Measurements from ENCODE around the gene LIN28B.

Gene LIN28B

DNA sequence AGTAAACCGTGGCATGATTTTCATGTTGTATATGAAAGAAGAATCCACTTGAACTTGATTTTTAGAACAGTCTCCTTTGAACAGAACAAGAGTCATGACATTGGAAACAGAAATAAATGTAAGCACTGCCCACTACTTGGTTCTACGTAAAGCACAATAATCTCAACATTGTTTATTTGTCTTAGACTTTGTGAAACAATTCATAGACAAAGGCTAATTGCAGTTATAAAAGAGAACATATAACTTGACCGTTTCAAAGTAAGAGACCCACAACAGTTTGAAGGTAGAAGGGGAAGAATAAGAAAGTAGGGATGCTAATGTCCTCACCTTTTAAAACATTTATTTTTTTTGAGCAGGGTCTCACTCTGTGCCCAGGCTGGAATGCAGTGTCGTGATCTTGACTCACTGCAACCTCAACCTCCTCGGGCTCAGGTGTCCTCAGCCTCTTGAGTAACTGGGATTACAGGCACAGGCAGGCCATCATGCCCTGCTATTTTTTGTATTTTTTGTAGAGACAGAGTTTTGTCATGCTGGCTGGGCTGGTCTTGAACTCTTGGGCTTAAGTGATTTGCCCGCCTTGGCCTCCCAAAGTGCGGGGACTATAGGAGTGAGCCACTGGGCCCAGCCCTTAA is 151.8 kb downstream of the LIN28B start:
- TF ChIP-seq CTCF (conservative IDR thresholded peaks at IDR 0.05; ENCODE audit: low read depth, low read length) = no peak
- H3K4me3 ChIP-seq (ENCODE audit: low read depth, low read length) = no peak overlapping the region
- DNase-seq (ENCODE audit: low read depth) = no peak

DNA sequence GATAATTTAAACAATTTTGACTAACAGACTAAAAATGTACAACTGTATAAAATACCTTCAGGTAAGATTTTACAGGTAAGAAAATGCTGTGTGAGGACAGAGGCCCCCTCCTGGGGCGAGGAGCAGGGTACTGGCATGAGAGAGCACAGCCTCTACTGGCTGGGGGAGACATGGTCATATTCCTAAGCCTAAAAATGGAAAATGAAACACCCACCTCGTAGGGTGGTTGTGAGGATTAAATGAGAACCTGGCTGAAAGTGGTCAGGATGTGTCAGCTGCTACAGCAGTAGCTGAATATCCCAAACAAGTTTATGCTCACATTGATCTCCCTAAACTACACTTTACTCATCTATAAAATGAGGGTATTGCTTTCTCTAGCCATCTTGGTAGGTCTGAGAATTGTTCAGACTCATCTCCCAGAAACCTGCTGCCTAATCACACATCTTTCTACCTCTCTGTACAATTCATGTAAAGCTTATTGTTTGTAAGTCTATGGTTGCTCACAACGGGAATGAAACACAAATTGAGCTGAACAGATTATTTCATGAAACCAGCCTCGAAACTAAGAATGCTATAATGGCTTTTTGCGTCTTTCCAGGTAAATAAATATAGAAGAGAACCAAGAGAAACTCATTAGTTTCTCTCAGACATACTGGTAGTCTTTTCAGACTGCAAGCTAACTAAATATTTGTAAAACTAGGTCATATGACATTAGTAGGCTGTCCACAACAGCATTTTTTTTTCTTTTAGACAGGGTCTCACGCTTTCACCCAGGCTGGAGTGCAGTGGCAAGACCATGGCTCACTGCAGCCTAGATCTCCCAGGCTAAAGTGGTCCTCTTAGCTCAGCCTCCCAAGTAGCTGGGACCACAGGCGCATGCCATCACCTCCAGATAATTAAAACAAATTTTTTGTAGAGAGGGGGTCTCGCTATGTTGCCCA is 153.3 kb downstream of the LIN28B start:
- no peak for DNase-seq (ENCODE audit: low read depth)
- H3K4me3 ChIP-seq (ENCODE audit: low read depth, low read length) = no peak overlapping the region
- no peak for TF ChIP-seq CTCF (conservative IDR thresholded peaks at IDR 0.05; ENCODE audit: low read depth, low read length)

DNA sequence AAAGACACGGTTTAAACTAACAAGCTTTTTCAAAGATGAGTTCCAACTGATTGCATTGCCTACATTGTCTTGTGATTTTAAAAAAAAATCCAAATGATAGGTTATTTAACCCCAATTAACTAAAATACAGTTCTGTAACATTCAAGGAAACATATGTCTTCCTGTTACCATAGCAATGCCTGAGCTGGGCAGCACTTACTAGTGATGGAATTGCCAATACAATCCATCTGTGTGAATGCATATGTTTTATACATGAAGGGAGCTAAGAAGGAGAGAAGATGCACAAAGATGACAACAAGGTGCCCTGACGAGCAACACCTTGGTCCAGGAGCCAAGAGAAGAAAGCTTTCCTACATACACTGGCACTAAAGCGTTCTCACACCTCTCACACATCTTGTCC is 154.2 kb downstream of the LIN28B start:
- no peak for DNase-seq (ENCODE audit: low read depth)

GRCh38 chr6:105111871-105112270 is 155.0 kb downstream of the LIN28B start:
- TF ChIP-seq CTCF (conservative IDR thresholded peaks at IDR 0.05; ENCODE audit: low read depth, low read length) = no peak
- no peak overlapping the region for H3K4me3 ChIP-seq (ENCODE audit: low read depth, low read length)
- no peak for DNase-seq (ENCODE audit: low read depth)

More for the DNA sequence above, 154.2 kb downstream of the LIN28B start:
- no peak for TF ChIP-seq CTCF (conservative IDR thresholded peaks at IDR 0.05; ENCODE audit: low read depth, low read length)
- H3K4me3 ChIP-seq (ENCODE audit: low read depth, low read length) = no peak overlapping the region

DNA sequence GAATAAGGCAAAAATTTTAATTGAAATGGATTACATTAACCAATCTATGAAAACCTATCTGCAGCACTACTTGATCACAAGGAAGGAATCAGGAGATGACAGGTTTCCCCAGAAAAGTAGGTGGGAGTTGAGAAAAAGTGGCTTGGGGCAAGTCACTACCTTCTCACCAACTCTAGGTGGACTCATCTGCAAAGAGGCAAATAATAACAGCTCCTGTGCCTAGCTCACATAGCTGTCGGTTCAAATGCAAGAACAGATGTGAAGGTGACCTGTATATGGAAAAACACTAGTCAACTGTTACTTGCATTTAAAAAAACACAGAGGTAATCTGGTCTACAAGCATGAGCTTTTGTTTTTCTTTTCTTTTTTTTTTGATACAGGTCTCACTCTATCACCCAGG is 155.7 kb downstream of the LIN28B start:
- no peak overlapping the region for H3K4me3 ChIP-seq (ENCODE audit: low read depth, low read length)
- TF ChIP-seq CTCF (conservative IDR thresholded peaks at IDR 0.05; ENCODE audit: low read depth, low read length) = peak; percentile 19
- DNase-seq (ENCODE audit: low read depth) = peak; percentile 17

- no peak for TF ChIP-seq CTCF (conservative IDR thresholded peaks at IDR 0.05; ENCODE audit: low read depth, low read length)
- no peak for DNase-seq (ENCODE audit: low read depth)
- H3K4me3 ChIP-seq (ENCODE audit: low read depth, low read length) = no peak overlapping the region
Measured at GRCh38 chr6:105113422-105113821, 156.5 kb downstream of the LIN28B start.

All from choroid plexus epithelial cell (primary cell).